Liver (tissue), 9 donors: ENCODE measurements around the gene IGF2. TPM values are rescaled to one million over a fixed set of nuclear protein-coding genes. Genes with fewer than 3 reads are reported as not detected.

Source experiments
- DNase-seq: peaks from one replicate; pipeline ENCODE4 v3.0.0-alpha.2; 2017; ENCODE audit warnings: low spot score
- H3K27ac ChIP-seq, 2 donors: one replicate each; pipeline ENCODE4 v1.7.0; 2013; ENCODE audit warnings: inconsistent platforms in 2 of 2, low read length in 2 of 2, control low read depth in 1 of 2, low read depth in 1 of 2, mild to moderate bottlenecking in 1 of 2
- H3K27me3 ChIP-seq, 4 donors: one replicate each; pipeline versions ENCODE4 v1.6.1 to v1.7.0; 2013; ENCODE audit warnings: low read length in 3 of 4, inconsistent platforms in 1 of 4, mild to moderate bottlenecking in 1 of 4, moderate library complexity in 1 of 4; ENCODE audit not compliant: control insufficient read depth in 4 of 4, insufficient read depth in 4 of 4
- H3K36me3 ChIP-seq, 4 donors: one replicate each; pipeline versions ENCODE4 v1.6.1 to v1.7.0; 2013; ENCODE audit warnings: low read length in 3 of 4, mild to moderate bottlenecking in 3 of 4, low read depth in 1 of 4, moderate library complexity in 1 of 4; ENCODE audit not compliant: control insufficient read depth in 4 of 4, insufficient read depth in 3 of 4
- H3K4me1 ChIP-seq, 4 donors: one replicate each; pipeline versions ENCODE4 v1.6.1 to v1.7.0; 2013; ENCODE audit warnings: low read length in 3 of 4, mild to moderate bottlenecking in 3 of 4, moderate library complexity in 1 of 4; ENCODE audit not compliant: control insufficient read depth in 4 of 4, insufficient read depth in 4 of 4
- H3K4me3 ChIP-seq, 3 donors: one replicate each; pipeline versions ENCODE4 v1.6.1 to v1.7.0; 2013; ENCODE audit warnings: low read length in 3 of 3, control low read depth in 1 of 3, low read depth in 1 of 3, mild to moderate bottlenecking in 1 of 3
- H3K9ac ChIP-seq, 2 donors: one replicate each; pipeline ENCODE4 v1.7.0; 2013; ENCODE audit warnings: low read length in 2 of 2, mild to moderate bottlenecking in 2 of 2, moderate library complexity in 2 of 2, control low read depth in 1 of 2, low read depth in 1 of 2
- H3K9me3 ChIP-seq, 4 donors: one replicate each; pipeline versions ENCODE4 v1.6.1 to v1.7.0; 2013; ENCODE audit warnings: low read length in 3 of 4; ENCODE audit not compliant: control insufficient read depth in 4 of 4
- CTCF ChIP-seq: fragments of 150-350 bp; IDR thresholded peaks from 2 replicates; pipeline ENCODE4 v1.5.1; 2017; ENCODE audit warnings: improper control_type of control experiment, low read depth, low read length; ENCODE audit not compliant: missing input control
- FOXA1 ChIP-seq: IDR thresholded peaks from 2 replicates; pipeline ENCODE4 v1.6.1; 2016; ENCODE audit warnings: antibody characterized with exemption
- FOXA2 ChIP-seq: IDR thresholded peaks from 2 replicates; pipeline ENCODE4 v1.6.1; 2016; ENCODE audit warnings: antibody characterized with exemption
- GABPA ChIP-seq, 2 donors: IDR thresholded peaks in 1 of 2; conservative IDR thresholded peaks in 1 of 2; 2 replicates each; pipeline ENCODE4 v1.6.1; 2016; ENCODE audit warnings: antibody characterized with exemption in 2 of 2, mild to moderate bottlenecking in 1 of 2, moderate library complexity in 1 of 2
- HNF4A ChIP-seq, 2 donors: conservative IDR thresholded peaks; 2 replicates each; pipeline ENCODE4 v1.6.1; 2016; ENCODE audit warnings: antibody characterized with exemption in 2 of 2, mild to moderate bottlenecking in 2 of 2
- JUND ChIP-seq, 2 donors: IDR thresholded peaks; 2 replicates each; pipeline ENCODE4 v1.6.1; 2016; ENCODE audit warnings: antibody characterized with exemption in 2 of 2
- NR2F2 ChIP-seq: IDR thresholded peaks from 2 replicates; pipeline ENCODE4 v1.6.1; 2016; ENCODE audit warnings: antibody characterized with exemption
- RAD21 ChIP-seq, 2 donors: IDR thresholded peaks; 2 replicates each; pipeline ENCODE4 v1.6.1; 2016; ENCODE audit warnings: antibody characterized with exemption in 2 of 2, mild to moderate bottlenecking in 2 of 2
- RXRA ChIP-seq, 2 donors: IDR thresholded peaks; 2 replicates each; pipeline ENCODE4 v1.6.1; 2017 to 2018; ENCODE audit warnings: antibody characterized with exemption in 2 of 2, mild to moderate bottlenecking in 1 of 2
- SP1 ChIP-seq: IDR thresholded peaks from 2 replicates; pipeline ENCODE4 v1.6.1; 2018; ENCODE audit warnings: antibody characterized with exemption, mild to moderate bottlenecking
- TAF1 ChIP-seq: conservative IDR thresholded peaks from 2 replicates; pipeline ENCODE4 v1.6.1; 2016; ENCODE audit warnings: antibody characterized with exemption, mild to moderate bottlenecking
- YY1 ChIP-seq: IDR thresholded peaks from 2 replicates; pipeline ENCODE4 v1.6.1; 2016; ENCODE audit warnings: antibody characterized with exemption, mild to moderate bottlenecking
- ZBTB33 ChIP-seq: IDR thresholded peaks from 2 replicates; pipeline ENCODE4 v1.6.1; 2016; ENCODE audit warnings: antibody characterized with exemption
- WGBS: extraction: QIAGEN DNeasy Blood & Tissue Kit; methylation state at CpG from one replicate; pipeline ENCODE4 v1.1.7; 2013; 5-methylcytosine and 5-hydroxymethylcytosine counted together
- polyA plus RNA-seq, 2 donors: library from polyadenylated mRNA; stranded (reverse) in 1 of 2; unstranded in 1 of 2; fragments of 200-250 nt in 1 of 2; fragments of >200 nt in 1 of 2; fragmentation: Nextera tagmentation in 1 of 2; extraction: Ambion mirVana in 1 of 2; gene quantifications; one replicate each; pipeline versions ENCODE4 v1.2.1 to v1.2.3, GENCODE V29; 2013 to 2015
- total RNA-seq, 2 donors: library from RNA; depleted of rRNA; stranded (reverse); fragments of >200 nt; gene quantifications; one replicate each; pipeline ENCODE4 v1.2.3, GENCODE V29; 2014
- TF ChIP-seq, protein P1 (sequence below): IDR thresholded peaks from 2 replicates; pipeline ENCODE4 v1.6.1; 2016; ENCODE audit warnings: antibody characterized with exemption
- TF ChIP-seq, protein P2 (sequence below): IDR thresholded peaks from 2 replicates; pipeline ENCODE4 v1.6.1; 2016; ENCODE audit warnings: antibody characterized with exemption, mild to moderate bottlenecking
- donor health status: healthy.
- donor health status: healthy.
- donor health status: healthy.
- donor health status: healthy.
- donor health status: healthy.

The IGF2 gene
- total and polyA plus RNA-seq, 4 donors = 70.5 to 1,440 (median 192) TPM

- Histone ChIP-seq H3K36me3 (no peaks in the 10 kb centered on the region), H3K4me1 (peaks cover 6 to 64% (median 37%) of the 10 kb centered on the region in 4 donors), H3K27me3 (no peaks in the 10 kb centered on the region), H3K27ac (no peak overlapping the region), H3K9me3 (no peaks in the 10 kb centered on the region), H3K4me3 (peak overlapping the region; percentile 32 to 74 (median 34)), H3K9ac (no peak overlapping the region)
- TF ChIP-seq, protein P1, sequence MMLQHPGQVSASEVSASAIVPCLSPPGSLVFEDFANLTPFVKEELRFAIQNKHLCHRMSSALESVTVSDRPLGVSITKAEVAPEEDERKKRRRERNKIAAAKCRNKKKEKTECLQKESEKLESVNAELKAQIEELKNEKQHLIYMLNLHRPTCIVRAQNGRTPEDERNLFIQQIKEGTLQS = no peak
- TF ChIP-seq SP1 (no peak), YY1 (no peak), FOXA1 (no peak), CTCF (no peak), NR2F2 (no peak), TAF1 (no peak)
- no peak for DNase-seq
- WGBS = 63% methylated on average over 36 of the region's 36 CpGs
Observed at GRCh38 chr11:2159536-2160413, 20.6 kb upstream of the IGF2 start.

DNA sequence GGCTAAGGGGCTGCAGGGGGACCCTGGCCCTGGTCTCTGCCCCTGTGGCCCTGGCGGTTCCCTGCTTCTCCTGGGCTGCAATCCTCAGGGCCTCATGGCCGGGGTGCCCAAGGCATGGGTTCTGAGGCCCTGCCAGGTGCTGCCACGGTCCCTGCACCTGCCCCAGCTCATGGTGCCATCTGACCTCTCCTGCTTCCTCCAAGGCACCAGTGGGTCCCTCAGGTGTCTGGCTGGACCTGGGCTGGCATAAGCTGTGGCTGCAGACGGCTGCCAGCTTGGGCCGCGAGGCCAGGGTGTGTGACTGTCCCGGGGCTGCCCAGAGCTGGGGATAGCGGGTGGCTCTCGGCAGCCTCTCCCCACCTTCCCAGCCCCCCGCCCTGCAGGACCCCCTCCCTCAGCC, 19.8 kb upstream of the IGF2 start:
- Histone ChIP-seq H3K27ac (peak overlapping the region; percentile 81 to 90), H3K9ac (peak overlapping the region in 1 of 2 donors; percentile 71), H3K27me3 (no peaks in the 10 kb centered on the region), H3K36me3 (peaks cover 0 to 2% (median 0%) of the 10 kb centered on the region in 4 donors), H3K4me1 (peaks cover 6 to 69% (median 45%) of the 10 kb centered on the region in 4 donors), H3K4me3 (peak overlapping the region; percentile 11 to 84 (median 74)), H3K9me3 (no peaks in the 10 kb centered on the region)
- DNase-seq = no peak
- 33% methylated on average over 10 of the region's 10 CpGs for WGBS
- no peak for TF ChIP-seq SP1
- no peak for TF ChIP-seq ZBTB33
- TF ChIP-seq NR2F2 = no peak
- TF ChIP-seq GABPA (IDR thresholded peaks at IDR 0.05 in 1 of 2, conservative IDR thresholded peaks at IDR 0.05 in 1 of 2) = no peak
- no peak for TF ChIP-seq JUND (IDR thresholded peaks at IDR 0.05)
- TF ChIP-seq RXRA (IDR thresholded peaks at IDR 0.05) = no peak
- TF ChIP-seq FOXA2 = no peak
- no peak for TF ChIP-seq YY1
- TF ChIP-seq RAD21 (IDR thresholded peaks at IDR 0.05) = no peak

DNA sequence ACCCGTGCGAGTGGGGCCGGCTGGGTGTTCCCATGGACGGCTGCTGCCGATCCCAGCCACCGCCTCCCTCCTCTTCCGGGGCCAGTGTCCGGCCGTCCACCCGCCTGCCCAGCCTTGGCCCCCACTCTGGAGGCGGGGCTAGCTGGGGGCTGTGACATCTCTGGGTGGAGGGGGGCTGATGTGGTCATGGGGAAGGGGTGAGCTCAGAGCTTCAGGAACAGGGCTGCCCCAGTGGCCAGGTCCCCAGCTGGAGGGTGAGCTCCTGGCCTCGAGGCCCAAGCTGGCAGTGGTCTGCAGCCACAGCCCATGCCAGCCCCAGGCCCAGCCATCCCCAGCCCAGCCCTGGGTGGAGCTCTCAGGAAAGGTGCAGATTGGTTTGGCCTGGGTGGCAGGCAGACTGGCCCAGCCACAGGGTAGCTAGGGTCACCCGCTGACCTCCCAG, 19.1 kb upstream of the IGF2 start:
- peak overlapping the region; percentile 81 to 90 for H3K27ac ChIP-seq
- no peaks in the 10 kb centered on the region for H3K9me3 ChIP-seq
- no peak for DNase-seq
- H3K4me1 ChIP-seq = peaks cover 6 to 73% (median 50%) of the 10 kb centered on the region in 4 donors
- H3K27me3 ChIP-seq = no peaks in the 10 kb centered on the region
- H3K36me3 ChIP-seq = peaks cover 0 to 2% (median 0%) of the 10 kb centered on the region in 4 donors
- H3K9ac ChIP-seq = peak overlapping the region; percentile 45 to 71
- 30% methylated on average over 13 of the region's 13 CpGs for WGBS
- peak overlapping the region; percentile 74 to 84 (median 84) for H3K4me3 ChIP-seq
- TF ChIP-seq NR2F2 (no peak), GABPA (IDR thresholded peaks at IDR 0.05 in 1 of 2, conservative IDR thresholded peaks at IDR 0.05 in 1 of 2) (peak in 1 of 2 donors; percentile 60), YY1 (peak; percentile 73), FOXA1 (no peak), FOXA2 (no peak), HNF4A (conservative IDR thresholded peaks at IDR 0.05) (peak; percentile 39 to 40), RXRA (IDR thresholded peaks at IDR 0.05) (peak; percentile 93 to 94), RAD21 (IDR thresholded peaks at IDR 0.05) (no peak)
- TF ChIP-seq, protein P1 = no peak
- TF ChIP-seq, protein P2, sequence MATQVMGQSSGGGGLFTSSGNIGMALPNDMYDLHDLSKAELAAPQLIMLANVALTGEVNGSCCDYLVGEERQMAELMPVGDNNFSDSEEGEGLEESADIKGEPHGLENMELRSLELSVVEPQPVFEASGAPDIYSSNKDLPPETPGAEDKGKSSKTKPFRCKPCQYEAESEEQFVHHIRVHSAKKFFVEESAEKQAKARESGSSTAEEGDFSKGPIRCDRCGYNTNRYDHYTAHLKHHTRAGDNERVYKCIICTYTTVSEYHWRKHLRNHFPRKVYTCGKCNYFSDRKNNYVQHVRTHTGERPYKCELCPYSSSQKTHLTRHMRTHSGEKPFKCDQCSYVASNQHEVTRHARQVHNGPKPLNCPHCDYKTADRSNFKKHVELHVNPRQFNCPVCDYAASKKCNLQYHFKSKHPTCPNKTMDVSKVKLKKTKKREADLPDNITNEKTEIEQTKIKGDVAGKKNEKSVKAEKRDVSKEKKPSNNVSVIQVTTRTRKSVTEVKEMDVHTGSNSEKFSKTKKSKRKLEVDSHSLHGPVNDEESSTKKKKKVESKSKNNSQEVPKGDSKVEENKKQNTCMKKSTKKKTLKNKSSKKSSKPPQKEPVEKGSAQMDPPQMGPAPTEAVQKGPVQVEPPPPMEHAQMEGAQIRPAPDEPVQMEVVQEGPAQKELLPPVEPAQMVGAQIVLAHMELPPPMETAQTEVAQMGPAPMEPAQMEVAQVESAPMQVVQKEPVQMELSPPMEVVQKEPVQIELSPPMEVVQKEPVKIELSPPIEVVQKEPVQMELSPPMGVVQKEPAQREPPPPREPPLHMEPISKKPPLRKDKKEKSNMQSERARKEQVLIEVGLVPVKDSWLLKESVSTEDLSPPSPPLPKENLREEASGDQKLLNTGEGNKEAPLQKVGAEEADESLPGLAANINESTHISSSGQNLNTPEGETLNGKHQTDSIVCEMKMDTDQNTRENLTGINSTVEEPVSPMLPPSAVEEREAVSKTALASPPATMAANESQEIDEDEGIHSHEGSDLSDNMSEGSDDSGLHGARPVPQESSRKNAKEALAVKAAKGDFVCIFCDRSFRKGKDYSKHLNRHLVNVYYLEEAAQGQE = peak; percentile 77
